ENCODE results near the gene ZNF747.

The ZNF747 gene

DNA sequence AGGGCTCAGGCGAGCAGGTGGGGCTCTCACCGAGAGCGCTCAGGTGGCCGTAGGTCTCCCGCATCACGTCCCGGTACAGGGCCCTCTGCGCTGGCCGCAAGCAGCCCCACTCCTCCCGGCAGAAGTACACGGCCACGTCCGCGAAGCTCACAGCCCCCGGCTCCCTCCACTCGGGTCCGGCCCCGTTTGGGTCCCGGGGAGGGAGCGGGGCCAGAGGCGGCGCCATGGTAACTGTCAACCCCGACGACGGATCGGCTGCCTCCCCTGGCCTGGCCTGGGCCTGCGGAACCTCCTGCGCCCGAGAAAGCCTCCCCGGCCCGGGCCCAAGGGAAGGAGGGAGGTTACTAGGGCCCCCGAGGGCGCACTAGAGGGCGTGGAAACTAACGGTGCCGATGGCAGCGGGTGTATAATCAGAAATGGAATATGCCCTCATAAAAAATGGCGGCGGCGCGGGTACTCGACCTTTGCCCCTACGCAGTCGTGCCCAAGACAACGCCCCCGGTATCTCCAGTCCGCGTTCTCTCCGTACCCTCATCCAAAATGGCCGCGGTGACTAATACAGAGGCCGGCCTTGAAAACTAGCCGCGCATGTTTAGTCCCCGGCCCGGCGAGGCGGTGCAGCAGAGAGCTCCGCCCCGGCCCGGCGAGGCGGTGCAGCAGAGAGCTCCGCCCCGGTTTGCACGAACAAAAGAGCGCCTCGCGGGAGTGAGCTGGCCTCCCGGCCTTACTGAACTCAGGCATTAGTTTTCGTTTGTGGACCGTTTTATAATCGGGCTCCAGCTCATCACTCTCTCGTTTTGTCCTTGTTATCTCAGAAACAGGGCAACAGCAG lies 23.5 kb upstream of the ZNF747 start, which contains the start of gene ZNF764:
ZNF764 (minus strand) TSS at position 418 of the 832 bp plus-strand sequence; CDS start at position 226, 192 bp downstream.
- H3K27ac ChIP-seq (ENCODE audit: low read depth, low read length), result peak within 1 kb of the TSS; percentile 93

DNA sequence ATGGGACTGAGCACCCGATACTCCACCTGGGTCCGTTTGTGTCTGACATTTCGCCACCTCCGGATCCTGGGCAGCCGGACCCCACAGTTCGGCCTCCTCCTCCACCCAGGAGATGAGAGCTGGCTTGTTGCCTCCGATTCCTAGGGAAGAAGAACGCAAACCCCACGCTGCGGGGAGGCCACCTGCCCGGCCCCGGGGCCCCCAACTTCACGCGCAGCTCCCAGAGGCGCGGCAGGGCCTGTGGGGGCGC lies 23.0 kb upstream of the ZNF747 start:
- peaks cover 14 to 22% of the 10 kb centered on the region in 2 donors for H3K36me3 ChIP-seq (ENCODE audit: control insufficient read depth in 1 of 2, insufficient read depth in 2 of 2, low read length in 2 of 2)
- peak overlapping the region; percentile 93 for H3K27ac ChIP-seq (ENCODE audit: low read depth, low read length)
- no peaks in the 10 kb centered on the region for H3K9me3 ChIP-seq (ENCODE audit: control insufficient read depth in 1 of 2, low read length in 2 of 2)
- peak overlapping the region; percentile 76 to 84 for H3K4me3 ChIP-seq (ENCODE audit: low read depth in 1 of 2, low read length in 2 of 2)
- H3K9ac ChIP-seq (ENCODE audit: low read depth in 1 of 2, low read length in 2 of 2), result peak overlapping the region; percentile 90 to 93
- H3K27me3 ChIP-seq (ENCODE audit: control insufficient read depth in 1 of 2, insufficient read depth in 2 of 2, low read length in 2 of 2), result no peaks in the 10 kb centered on the region
- H3K4me1 ChIP-seq (ENCODE audit: control insufficient read depth in 1 of 2, insufficient read depth in 2 of 2, low read length in 2 of 2), result peaks cover 22 to 41% of the 10 kb centered on the region in 2 donors

More for the DNA sequence above, 23.5 kb upstream of the ZNF747 start, which contains the start of gene ZNF764:
- H3K27me3 ChIP-seq (ENCODE audit: control insufficient read depth in 1 of 2, insufficient read depth in 2 of 2, low read length in 2 of 2), result no peaks in the 10 kb centered on the region
- H3K9ac ChIP-seq (ENCODE audit: low read depth in 1 of 2, low read length in 2 of 2), result peak within 1 kb of the TSS; percentile 90 to 93
- H3K4me1 ChIP-seq (ENCODE audit: control insufficient read depth in 1 of 2, insufficient read depth in 2 of 2, low read length in 2 of 2), result peaks cover 22 to 39% of the 10 kb centered on the region in 2 donors
- peak within 1 kb of the TSS; percentile 76 to 84 for H3K4me3 ChIP-seq (ENCODE audit: low read depth in 1 of 2, low read length in 2 of 2)
- H3K36me3 ChIP-seq (ENCODE audit: control insufficient read depth in 1 of 2, insufficient read depth in 2 of 2, low read length in 2 of 2), result peaks cover 14 to 18% of the 10 kb centered on the region in 2 donors
- H3K9me3 ChIP-seq (ENCODE audit: control insufficient read depth in 1 of 2, low read length in 2 of 2), result no peaks in the 10 kb centered on the region

GRCh38 chr16:30556125-30556473 lies 21.4 kb upstream of the ZNF747 start:
- Histone ChIP-seq H3K4me1 (ENCODE audit: control insufficient read depth in 1 of 2, insufficient read depth in 2 of 2, low read length in 2 of 2) (peaks cover 19 to 38% of the 10 kb centered on the region in 2 donors), H3K9me3 (ENCODE audit: control insufficient read depth in 1 of 2, low read length in 2 of 2) (no peaks in the 10 kb centered on the region), H3K27ac (ENCODE audit: low read depth, low read length) (no peak overlapping the region), H3K27me3 (ENCODE audit: control insufficient read depth in 1 of 2, insufficient read depth in 2 of 2, low read length in 2 of 2) (no peaks in the 10 kb centered on the region), H3K36me3 (ENCODE audit: control insufficient read depth in 1 of 2, insufficient read depth in 2 of 2, low read length in 2 of 2) (peaks cover 14 to 22% of the 10 kb centered on the region in 2 donors), H3K9ac (ENCODE audit: low read depth in 1 of 2, low read length in 2 of 2) (no peak overlapping the region), H3K4me3 (ENCODE audit: low read depth in 1 of 2, low read length in 2 of 2) (no peak overlapping the region)

DNA sequence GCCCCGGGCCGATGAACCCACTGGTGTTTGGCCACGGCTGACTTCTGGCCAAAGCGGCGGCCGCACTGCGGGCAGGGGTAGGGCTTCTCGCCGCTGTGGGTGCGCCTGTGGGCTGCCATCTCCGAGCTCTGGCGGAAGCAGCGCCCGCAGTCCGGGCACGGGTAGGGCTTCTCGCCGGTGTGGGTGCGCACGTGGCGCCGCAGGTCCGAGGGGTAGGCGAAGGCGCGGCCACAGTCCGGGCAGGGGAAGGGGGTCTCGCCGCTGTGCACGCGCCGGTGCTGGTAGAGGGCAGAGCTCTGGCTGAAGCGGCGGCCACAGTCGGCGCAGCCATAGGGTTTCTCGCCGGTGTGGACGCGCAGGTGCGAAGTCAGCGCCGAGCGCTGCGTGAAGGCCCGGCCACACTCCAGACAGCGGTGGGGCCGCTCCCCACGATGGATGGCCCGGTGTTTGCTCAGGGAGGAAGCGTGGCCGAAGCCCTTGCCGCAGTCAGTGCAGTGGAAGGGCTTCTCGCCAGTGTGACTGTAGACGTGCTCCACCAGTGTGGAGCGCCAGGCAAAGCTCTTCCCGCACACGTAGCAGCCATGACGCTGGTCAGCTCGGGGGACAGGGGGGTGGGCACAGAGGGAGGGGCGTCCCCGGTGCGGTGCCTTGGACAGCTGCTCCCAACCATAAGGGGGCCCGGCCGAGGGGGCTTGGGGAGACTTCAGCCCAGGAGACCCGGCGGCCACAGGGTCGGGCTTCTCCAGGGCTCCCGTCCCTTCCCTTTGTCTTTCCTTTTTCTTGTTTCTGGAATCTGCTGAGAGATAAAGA lies 20.9 kb upstream of the ZNF747 start:
- peaks cover 19 to 35% of the 10 kb centered on the region in 2 donors for H3K4me1 ChIP-seq (ENCODE audit: control insufficient read depth in 1 of 2, insufficient read depth in 2 of 2, low read length in 2 of 2)
- no peak overlapping the region for H3K4me3 ChIP-seq (ENCODE audit: low read depth in 1 of 2, low read length in 2 of 2)
- H3K27me3 ChIP-seq (ENCODE audit: control insufficient read depth in 1 of 2, insufficient read depth in 2 of 2, low read length in 2 of 2), result no peaks in the 10 kb centered on the region
- peaks cover 14 to 22% of the 10 kb centered on the region in 2 donors for H3K36me3 ChIP-seq (ENCODE audit: control insufficient read depth in 1 of 2, insufficient read depth in 2 of 2, low read length in 2 of 2)
- no peaks in the 10 kb centered on the region for H3K9me3 ChIP-seq (ENCODE audit: control insufficient read depth in 1 of 2, low read length in 2 of 2)
- no peak overlapping the region for H3K27ac ChIP-seq (ENCODE audit: low read depth, low read length)
- no peak overlapping the region for H3K9ac ChIP-seq (ENCODE audit: low read depth in 1 of 2, low read length in 2 of 2)

DNA sequence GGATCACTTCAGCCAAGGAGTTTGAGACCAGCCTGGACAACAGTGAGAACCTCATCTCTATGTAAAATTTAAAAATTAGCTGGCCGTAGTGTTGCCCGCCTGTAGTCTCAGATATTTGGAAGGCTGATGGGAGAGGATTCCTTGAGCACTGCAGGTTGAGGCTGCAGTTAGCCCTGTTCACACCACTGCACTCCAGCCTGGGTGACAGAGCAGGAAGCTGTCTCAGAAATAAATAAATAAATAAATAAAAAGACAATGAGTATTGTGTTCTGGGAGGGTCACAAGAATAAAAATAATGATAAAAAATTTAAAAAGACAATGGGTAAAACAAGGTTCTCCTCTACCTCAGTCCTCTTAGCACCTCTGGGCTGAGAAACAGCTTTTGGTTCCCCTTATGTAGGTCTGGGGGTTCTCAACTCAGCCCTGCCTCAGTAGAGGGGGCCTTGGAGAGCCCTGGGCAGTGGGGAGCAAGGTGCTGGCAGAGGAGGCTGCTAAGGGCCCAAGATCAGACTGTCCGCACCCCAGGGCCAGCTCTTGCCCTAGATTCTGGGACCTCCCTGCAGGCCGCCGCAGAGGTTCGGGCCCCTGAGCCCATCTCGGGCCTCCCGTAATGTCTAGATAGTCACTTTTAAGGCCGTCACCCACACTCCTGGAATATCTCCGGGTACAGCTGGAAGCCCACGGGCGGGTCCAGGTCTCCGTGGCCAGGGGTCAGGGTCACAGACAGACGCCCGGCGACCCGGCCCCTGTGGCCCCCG lies 20.1 kb upstream of the ZNF747 start:
- no peak overlapping the region for H3K4me3 ChIP-seq (ENCODE audit: low read depth in 1 of 2, low read length in 2 of 2)
- H3K27me3 ChIP-seq (ENCODE audit: control insufficient read depth in 1 of 2, insufficient read depth in 2 of 2, low read length in 2 of 2), result no peaks in the 10 kb centered on the region
- no peak overlapping the region for H3K27ac ChIP-seq (ENCODE audit: low read depth, low read length)
- peaks cover 14 to 22% of the 10 kb centered on the region in 2 donors for H3K36me3 ChIP-seq (ENCODE audit: control insufficient read depth in 1 of 2, insufficient read depth in 2 of 2, low read length in 2 of 2)
- H3K4me1 ChIP-seq (ENCODE audit: control insufficient read depth in 1 of 2, insufficient read depth in 2 of 2, low read length in 2 of 2), result peaks cover 17 to 30% of the 10 kb centered on the region in 2 donors
- H3K9me3 ChIP-seq (ENCODE audit: control insufficient read depth in 1 of 2, low read length in 2 of 2), result no peaks in the 10 kb centered on the region
- H3K9ac ChIP-seq (ENCODE audit: low read depth in 1 of 2, low read length in 2 of 2), result no peak overlapping the region

- H3K27me3 ChIP-seq (ENCODE audit: control insufficient read depth in 1 of 2, insufficient read depth in 2 of 2, low read length in 2 of 2), result no peaks in the 10 kb centered on the region
- H3K9ac ChIP-seq (ENCODE audit: low read depth in 1 of 2, low read length in 2 of 2), result no peak overlapping the region
- H3K4me3 ChIP-seq (ENCODE audit: low read depth in 1 of 2, low read length in 2 of 2), result no peak overlapping the region
- H3K27ac ChIP-seq (ENCODE audit: low read depth, low read length), result no peak overlapping the region
- peaks cover 13 to 27% of the 10 kb centered on the region in 2 donors for H3K4me1 ChIP-seq (ENCODE audit: control insufficient read depth in 1 of 2, insufficient read depth in 2 of 2, low read length in 2 of 2)
- peaks cover 14 to 22% of the 10 kb centered on the region in 2 donors for H3K36me3 ChIP-seq (ENCODE audit: control insufficient read depth in 1 of 2, insufficient read depth in 2 of 2, low read length in 2 of 2)
- H3K9me3 ChIP-seq (ENCODE audit: control insufficient read depth in 1 of 2, low read length in 2 of 2), result no peaks in the 10 kb centered on the region
Observed at GRCh38 chr16:30553393-30553899, 18.8 kb upstream of the ZNF747 start.

DNA sequence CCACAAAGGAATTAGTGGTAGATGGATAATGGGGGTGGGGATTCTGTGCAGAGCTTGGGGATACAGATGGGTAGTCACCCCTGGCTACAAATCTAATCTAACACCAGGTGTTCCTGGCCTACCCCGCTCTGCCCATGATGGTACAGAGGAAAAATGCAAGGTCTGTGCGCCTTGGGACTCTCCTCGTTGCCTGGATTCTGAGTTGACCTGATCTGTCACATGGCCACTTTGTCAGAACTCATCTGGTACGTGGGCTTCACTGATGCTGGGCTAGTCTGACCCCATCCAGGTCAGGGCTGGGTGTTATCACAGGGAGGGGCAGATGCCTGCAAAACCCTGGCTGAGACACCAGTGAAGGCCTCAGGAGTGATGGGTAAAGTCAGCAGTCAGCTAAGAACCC lies 18.3 kb upstream of the ZNF747 start:
- no peaks in the 10 kb centered on the region for H3K27me3 ChIP-seq (ENCODE audit: control insufficient read depth in 1 of 2, insufficient read depth in 2 of 2, low read length in 2 of 2)
- no peaks in the 10 kb centered on the region for H3K9me3 ChIP-seq (ENCODE audit: control insufficient read depth in 1 of 2, low read length in 2 of 2)
- H3K4me3 ChIP-seq (ENCODE audit: low read depth in 1 of 2, low read length in 2 of 2), result no peak overlapping the region
- H3K36me3 ChIP-seq (ENCODE audit: control insufficient read depth in 1 of 2, insufficient read depth in 2 of 2, low read length in 2 of 2), result peaks cover 14 to 22% of the 10 kb centered on the region in 2 donors
- H3K4me1 ChIP-seq (ENCODE audit: control insufficient read depth in 1 of 2, insufficient read depth in 2 of 2, low read length in 2 of 2), result peaks cover 17 to 32% of the 10 kb centered on the region in 2 donors
- no peak overlapping the region for H3K27ac ChIP-seq (ENCODE audit: low read depth, low read length)
- no peak overlapping the region for H3K9ac ChIP-seq (ENCODE audit: low read depth in 1 of 2, low read length in 2 of 2)

GRCh38 chr16:30551781-30552180 lies 17.1 kb upstream of the ZNF747 start:
- Histone ChIP-seq H3K4me1 (ENCODE audit: control insufficient read depth in 1 of 2, insufficient read depth in 2 of 2, low read length in 2 of 2) (peaks cover 17 to 26% of the 10 kb centered on the region in 2 donors), H3K9ac (ENCODE audit: low read depth in 1 of 2, low read length in 2 of 2) (no peak overlapping the region), H3K4me3 (ENCODE audit: low read depth in 1 of 2, low read length in 2 of 2) (no peak overlapping the region), H3K27me3 (ENCODE audit: control insufficient read depth in 1 of 2, insufficient read depth in 2 of 2, low read length in 2 of 2) (no peaks in the 10 kb centered on the region), H3K36me3 (ENCODE audit: control insufficient read depth in 1 of 2, insufficient read depth in 2 of 2, low read length in 2 of 2) (peaks cover 14 to 22% of the 10 kb centered on the region in 2 donors), H3K27ac (ENCODE audit: low read depth, low read length) (no peak overlapping the region), H3K9me3 (ENCODE audit: control insufficient read depth in 1 of 2, low read length in 2 of 2) (no peaks in the 10 kb centered on the region)

DNA sequence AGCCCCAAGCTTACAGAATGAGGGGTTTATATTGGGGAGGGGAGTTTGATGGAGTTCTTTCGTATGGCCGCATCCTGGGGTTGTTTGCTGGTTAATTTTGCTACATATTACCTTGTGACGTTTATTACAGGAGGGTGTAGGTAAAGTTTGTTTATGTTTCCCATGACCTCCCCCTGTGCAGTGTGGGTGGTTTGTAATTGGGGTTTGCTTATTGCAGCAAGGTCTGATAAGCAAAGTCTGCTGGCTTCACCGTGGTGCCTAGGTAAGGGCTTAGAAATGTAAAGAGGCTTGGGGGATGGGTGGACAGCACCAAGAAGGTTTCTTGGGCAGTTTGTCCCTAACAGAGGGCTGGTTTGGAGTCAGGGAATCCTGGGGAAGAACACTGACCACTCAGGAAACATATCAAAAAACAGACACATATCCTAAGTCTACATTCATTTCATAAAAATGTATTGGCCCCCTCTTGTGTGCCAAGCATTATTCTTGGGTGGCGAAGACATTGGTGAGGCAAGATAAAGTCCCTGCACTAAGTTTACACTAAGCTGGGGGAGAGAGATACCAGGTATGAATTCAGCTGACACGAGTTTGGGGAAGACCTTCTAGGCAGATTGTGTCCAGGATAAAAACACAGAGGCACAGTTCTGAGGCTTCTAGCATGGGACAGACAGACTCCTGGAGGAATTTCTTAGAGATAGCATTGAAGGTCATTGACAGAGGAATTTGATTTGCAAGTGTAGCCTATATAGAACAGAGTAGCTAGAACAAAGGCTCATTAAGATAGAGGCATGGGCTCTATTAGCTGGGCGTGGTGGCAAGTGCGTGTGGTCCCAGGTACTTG lies 14.0 kb upstream of the ZNF747 start:
- Histone ChIP-seq H3K27ac (ENCODE audit: low read depth, low read length) (no peak overlapping the region), H3K27me3 (ENCODE audit: control insufficient read depth in 1 of 2, insufficient read depth in 2 of 2, low read length in 2 of 2) (no peaks in the 10 kb centered on the region), H3K36me3 (ENCODE audit: control insufficient read depth in 1 of 2, insufficient read depth in 2 of 2, low read length in 2 of 2) (peaks cover 0 to 6% of the 10 kb centered on the region in 2 donors), H3K9ac (ENCODE audit: low read depth in 1 of 2, low read length in 2 of 2) (no peak overlapping the region), H3K9me3 (ENCODE audit: control insufficient read depth in 1 of 2, low read length in 2 of 2) (no peaks in the 10 kb centered on the region), H3K4me1 (ENCODE audit: control insufficient read depth in 1 of 2, insufficient read depth in 2 of 2, low read length in 2 of 2) (peaks cover 16 to 20% of the 10 kb centered on the region in 2 donors), H3K4me3 (ENCODE audit: low read depth in 1 of 2, low read length in 2 of 2) (no peak overlapping the region)

All from duodenal mucosa (tissue), 2 donors.